ENCODE data around the gene DEDD2.

DEDD2 gene

GRCh38 chr19:42226886-42227285 is 9.4 kb upstream of the DEDD2 start:
- no peak for DNase-seq

GRCh38 chr19:42225718-42226292 is 8.3 kb upstream of the DEDD2 start:
- no peak for DNase-seq

- no peak for DNase-seq
These were observed 7.7 kb upstream of the DEDD2 start for GRCh38 chr19:42224940-42225717.

- no peak for DNase-seq
These were observed 3.2 kb upstream of the DEDD2 start for GRCh38 chr19:42220751-42221097.

- peak; percentile 93 for DNase-seq
These were observed 2.6 kb upstream of the DEDD2 start, which contains the start of gene ZNF526 for GRCh38 chr19:42219812-42220750. TSS of gene ZNF526 (plus strand) at chr19:42220312. CDS start at chr19:42224404, 4,092 bp downstream.

GRCh38 chr19:42216653-42217519 is 591 bp downstream of the DEDD2 start:
- DNase-seq: no peak

GRCh38 chr19:42214810-42215485 is 2.5 kb downstream of the DEDD2 start:
- no peak for DNase-seq

GRCh38 chr19:42212886-42213285 is 4.6 kb downstream of the DEDD2 start:
- no peak for DNase-seq

- DNase-seq: no peak
These were observed 8.9 kb downstream of the DEDD2 start for GRCh38 chr19:42208612-42209011.

GRCh38 chr19:42207767-42208271 is 9.7 kb downstream of the DEDD2 start:
- no peak for DNase-seq

- DNase-seq: no peak
These were observed 10.4 kb downstream of the DEDD2 start for GRCh38 chr19:42206871-42207755.

GRCh38 chr19:42204664-42205063 is 12.8 kb downstream of the DEDD2 start:
- DNase-seq: no peak

GRCh38 chr19:42203700-42204099 is 13.8 kb downstream of the DEDD2 start:
- no peak for DNase-seq

- no peak for DNase-seq
These were observed 15.1 kb downstream of the DEDD2 start for GRCh38 chr19:42202290-42202880.

- DNase-seq: peak; percentile 91
These were observed 15.8 kb downstream of the DEDD2 start for GRCh38 chr19:42201489-42202289.

- DNase-seq: no peak
These were observed 17.3 kb downstream of the DEDD2 start for GRCh38 chr19:42200116-42200715.

- peak; percentile 80 for DNase-seq
These were observed 17.9 kb downstream of the DEDD2 start for GRCh38 chr19:42199440-42200115.
